Amniotic stem cell (primary cell): ENCODE measurements around the gene RAB4A.

Source experiments
- DNase-seq: peaks from one replicate; lab custom pipeline; 2025; lab: John Stamatoyannopoulos, UW

The RAB4A gene

DNA sequence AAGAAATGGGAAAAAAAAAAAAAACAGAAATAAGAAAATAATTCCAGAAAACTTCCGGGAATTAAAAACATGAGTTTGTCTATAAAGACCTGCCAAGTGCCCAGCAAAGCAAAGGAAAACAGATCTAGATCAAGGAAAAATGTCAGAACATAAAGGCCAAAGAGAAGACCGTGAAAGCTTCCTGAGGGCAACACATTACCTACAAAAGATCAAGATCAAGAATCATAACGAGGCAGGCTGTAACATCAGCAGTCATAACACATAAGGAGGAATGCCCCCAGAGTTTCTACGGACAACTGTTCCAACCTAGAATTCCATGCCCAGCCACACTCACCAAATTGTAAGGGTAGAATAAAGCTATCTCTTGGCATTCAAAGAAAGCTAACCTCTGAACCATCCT lies 68.2 kb downstream of the RAB4A start:
- DNase-seq = no peak

DNA sequence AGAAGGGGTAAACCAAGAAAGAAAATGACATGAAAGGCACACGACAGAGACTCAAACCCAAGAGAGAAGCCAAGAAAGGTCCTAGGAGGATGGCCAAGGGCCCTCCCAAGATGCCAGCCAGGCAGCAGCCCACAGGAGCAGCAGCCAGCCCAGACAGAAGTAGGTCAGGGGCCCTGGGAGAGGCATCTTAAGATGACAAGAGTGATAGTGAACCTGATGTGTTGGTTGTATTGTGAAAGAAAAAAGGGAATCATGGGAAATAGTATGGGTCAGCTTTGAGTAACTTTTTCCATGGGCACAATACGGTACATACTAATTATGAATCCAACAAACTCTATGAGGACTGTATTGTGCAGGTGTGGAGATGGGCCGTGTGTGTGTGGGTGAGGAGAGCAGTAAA lies 68.6 kb downstream of the RAB4A start:
- no peak for DNase-seq

- DNase-seq = no peak
Measured at GRCh38 chr1:229340496-229340895, 69.6 kb downstream of the RAB4A start.

DNA sequence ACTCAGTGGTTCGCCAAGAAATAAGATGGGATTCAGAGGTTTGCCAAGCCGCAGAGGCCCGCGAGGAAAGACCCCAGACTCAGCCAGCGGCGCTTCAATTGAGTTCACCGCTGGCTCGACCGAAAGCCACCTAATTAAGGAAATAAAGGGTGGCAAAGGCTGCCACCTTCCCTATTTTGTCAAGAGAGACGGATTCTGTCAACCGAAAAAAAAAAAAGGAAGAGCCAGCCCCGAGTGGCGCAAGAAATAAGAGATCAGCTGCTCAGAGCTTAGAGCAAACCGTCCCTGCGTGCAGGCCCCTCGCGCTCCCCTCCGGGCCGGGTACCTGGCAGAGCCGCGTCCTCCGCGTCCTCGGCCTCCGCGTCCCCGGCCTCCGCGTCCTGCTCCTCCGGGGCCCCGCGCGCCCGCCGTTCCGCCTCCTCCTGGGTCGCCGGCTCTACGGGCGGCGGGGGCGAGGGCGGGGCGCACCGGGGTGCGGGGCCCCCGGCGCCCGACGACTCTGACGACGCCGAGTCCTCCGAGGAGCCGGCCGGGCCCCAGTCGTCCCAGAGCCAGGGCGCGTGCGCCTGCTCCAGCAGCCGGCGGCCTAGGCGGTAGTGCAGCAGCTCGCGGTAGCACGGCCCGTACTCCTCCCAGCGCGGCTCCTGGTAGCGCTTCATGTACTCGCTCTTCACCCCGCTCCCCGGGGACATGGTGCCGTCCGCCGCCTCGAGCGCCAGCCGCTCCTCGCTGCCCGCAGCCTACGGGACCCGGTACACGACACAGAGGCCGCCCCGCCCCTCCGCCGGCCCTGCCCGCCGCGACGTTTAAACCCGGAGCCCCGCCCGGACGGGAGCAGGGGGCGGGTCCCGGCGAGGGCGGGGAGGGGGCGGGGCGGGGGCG lies 71.1 kb downstream of the RAB4A start:
- DNase-seq = peak; percentile 57

GRCh38 chr1:229342656-229343569 lies 72.0 kb downstream of the RAB4A start, which contains the start of gene CCSAP:
Gene CCSAP, minus strand, starts transcription at chr1:229343047. Its CDS starts 582 bp downstream, at chr1:229342465.
- DNase-seq = no peak

- DNase-seq = no peak
Measured at GRCh38 chr1:229344139-229344538, 73.2 kb downstream of the RAB4A start.

GRCh38 chr1:229344937-229345684 lies 74.2 kb downstream of the RAB4A start:
- DNase-seq = no peak

DNA sequence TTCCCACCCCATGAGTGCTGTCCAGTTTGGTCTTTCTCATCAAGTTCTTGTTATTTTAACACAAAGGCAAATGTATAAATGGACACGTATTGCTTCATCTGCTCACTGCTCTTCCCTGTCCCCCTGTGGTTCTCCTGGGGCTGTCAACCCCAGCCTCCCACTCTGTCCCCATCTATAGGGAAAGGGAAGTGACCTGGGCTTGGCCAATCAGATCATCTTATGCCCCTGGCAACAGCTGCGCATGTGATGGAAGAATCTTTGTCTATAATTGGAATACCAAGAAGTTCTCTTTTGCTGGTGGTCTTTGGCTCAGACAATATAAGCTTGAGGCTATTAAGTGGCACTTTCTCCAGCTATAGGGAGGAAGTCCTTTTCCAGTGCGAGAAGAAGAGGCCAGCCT lies 76.6 kb downstream of the RAB4A start:
- DNase-seq = no peak

GRCh38 chr1:229349463-229350385 lies 78.8 kb downstream of the RAB4A start:
- DNase-seq = no peak

GRCh38 chr1:229352975-229353374 lies 82.1 kb downstream of the RAB4A start:
- no peak for DNase-seq

- no peak for DNase-seq
Measured at GRCh38 chr1:229354226-229354625, 83.3 kb downstream of the RAB4A start.
